GM10847 (cell line): Measurements from ENCODE around the gene TESK2.

Experiments
- POLR2A ChIP-seq: IDR thresholded peaks from 2 replicates; pipeline ENCODE4 v1.6.1; 2011; ENCODE audit not compliant: insufficient read length; ENCODE audit errors: extremely low read depth

Gene TESK2

DNA sequence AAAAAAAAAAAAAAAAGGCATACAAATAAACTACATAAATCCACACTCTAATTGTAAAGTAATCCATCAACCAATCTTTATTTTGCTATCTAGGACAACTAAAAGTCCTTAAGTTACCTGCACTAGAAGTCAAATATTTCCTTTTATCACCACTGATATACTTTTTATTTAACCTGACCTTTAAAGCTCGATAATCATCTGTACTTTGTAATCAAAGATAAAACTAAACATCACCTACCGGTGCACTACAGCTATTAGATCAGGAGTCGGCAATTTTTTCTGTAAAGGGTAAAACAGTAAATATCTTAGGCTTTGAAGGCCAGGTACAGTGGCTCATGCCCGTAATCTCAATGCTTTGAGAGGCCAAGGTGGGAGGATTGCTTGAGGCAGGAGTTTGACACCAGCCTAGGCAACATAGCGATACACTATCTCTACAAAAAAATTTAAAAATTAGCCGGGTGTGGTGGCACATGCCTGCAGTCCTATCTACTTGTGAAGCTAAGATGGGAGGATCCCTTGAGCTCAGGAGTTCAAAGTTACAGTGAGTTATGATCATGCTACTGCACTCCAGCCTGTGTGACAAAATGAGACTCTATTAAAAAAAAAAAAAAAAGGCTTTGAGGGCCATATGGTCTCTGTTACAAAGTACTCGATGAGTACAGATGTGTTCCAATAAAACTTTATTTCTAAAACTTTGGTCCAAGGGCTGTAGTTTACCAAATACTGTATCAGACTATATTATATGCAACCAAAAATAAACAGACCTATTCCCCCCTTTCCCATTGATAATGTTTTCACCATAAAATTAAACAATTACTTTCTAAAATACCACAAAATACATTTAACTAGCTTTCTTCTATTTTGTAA, 47.1 kb downstream of the TESK2 start:
- TF ChIP-seq POLR2A: no peak

DNA sequence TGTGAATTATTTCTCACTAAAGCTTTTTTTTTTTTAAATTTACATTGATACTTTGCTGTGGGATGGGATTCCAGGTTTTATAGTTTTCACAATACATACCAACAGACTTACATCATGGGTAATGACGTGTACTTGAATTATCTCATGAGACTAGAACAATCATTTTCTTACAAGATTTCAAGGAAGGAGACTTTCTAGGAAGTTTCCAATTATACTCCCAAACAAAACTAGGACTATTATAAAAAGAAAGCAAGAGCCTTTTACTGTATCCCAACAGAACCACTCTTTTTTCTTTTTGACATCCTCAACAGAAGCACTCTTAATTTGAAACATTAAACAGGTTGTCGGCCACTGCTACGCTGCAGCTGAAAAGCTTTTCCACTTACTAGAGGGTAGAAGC, 48.7 kb downstream of the TESK2 start:
- TF ChIP-seq POLR2A: no peak

DNA sequence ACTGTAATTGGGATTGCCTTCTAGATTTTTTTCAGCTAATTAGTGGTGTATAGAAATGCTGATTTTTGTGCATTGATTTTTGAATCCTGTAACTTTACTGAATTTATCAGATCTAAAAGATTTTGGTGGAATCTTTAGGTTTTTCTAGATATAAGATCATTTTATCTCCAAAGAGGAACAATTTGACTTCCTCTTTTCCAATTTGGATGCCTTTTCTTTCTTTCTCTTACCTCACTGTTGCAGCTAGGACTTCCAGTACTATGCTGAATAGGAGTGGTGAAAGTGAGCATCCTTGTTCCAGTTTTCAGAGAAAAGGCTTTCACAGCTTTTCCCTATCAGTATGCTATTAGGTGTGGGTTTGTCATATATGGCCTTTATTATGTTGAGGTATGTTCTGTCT, 53.6 kb downstream of the TESK2 start:
- no peak for TF ChIP-seq POLR2A

DNA sequence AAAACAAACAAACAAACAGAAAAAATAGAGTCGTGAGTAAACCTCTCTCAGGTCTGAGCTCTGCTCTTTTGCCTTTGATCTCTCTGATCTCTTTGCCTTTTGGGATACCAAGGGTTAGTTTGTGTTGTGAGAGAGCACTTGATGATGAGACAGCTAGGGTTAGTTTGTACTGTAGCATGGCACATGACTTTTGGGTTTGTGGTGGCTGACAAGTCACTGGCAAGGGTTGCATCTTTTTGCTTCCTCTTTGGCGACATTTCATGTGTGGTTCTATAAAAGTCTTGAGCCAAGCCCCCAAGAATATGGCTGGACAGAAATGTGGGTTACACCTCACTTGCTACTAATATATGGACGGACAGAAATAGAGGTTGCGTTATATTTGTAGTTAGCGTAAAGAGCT, 60.5 kb downstream of the TESK2 start:
- no peak for TF ChIP-seq POLR2A

DNA sequence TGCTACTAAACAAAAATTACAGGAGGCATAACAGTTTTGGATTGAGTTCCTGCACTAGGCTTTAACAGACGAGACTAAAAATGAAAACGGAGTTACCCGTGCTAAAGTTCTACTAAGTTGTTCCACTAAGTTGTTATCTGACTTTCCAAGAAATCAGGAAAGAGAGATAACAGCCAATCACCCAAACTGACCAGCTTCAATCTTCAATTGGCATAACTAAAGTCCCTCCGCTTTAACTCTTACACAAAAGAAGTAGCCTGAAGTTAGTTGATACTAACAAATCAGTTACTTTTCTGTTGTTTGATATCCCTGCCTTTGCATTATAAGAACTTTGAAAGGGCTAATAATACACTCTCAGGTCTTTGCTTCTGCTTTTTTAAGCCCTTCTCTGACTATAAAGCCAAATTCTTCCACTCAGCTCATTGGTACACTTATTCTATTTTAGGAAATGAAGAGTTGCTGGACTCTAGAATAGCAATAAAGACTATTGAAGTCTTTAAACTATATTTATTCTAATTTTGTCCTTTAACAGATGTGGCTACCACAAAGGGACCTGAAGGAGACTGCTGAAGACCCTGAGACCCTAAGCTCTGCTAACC, 61.3 kb downstream of the TESK2 start:
- TF ChIP-seq POLR2A: no peak

DNA sequence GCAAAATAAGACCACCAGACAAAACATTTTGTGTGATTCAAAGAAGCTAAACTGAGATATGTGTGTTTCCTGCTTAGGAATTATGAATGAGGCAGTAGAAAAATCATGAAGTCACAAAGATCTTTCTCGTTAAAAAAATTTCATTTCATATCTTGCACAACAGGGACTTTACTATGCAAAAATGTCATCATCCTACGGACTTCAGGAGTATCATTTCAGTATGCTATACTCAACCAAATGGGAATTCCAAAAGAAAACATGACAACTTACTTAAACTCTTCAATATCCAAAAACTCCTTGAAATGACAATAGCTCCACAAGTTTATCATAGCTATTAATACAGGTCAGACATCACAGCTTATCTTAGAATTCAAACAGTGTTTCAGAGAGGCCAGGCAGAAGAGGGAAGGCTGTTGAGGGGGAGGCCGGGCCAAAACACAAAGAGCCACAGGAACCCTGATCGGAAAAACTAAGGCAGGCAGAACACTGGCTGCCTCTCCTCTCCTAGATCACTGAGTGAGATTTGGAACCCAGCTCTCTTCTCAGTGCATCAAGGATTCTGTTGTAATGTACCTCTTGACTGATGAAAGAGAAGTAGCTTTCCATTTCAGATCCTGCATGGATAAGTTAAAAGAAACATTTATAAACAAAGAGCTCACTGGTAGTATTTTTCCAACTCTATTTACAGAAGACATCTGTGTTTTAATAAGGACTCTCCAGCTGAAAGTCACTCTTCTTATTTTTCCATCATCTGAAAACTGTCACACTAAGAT, 66.9 kb downstream of the TESK2 start:
- TF ChIP-seq POLR2A: no peak

DNA sequence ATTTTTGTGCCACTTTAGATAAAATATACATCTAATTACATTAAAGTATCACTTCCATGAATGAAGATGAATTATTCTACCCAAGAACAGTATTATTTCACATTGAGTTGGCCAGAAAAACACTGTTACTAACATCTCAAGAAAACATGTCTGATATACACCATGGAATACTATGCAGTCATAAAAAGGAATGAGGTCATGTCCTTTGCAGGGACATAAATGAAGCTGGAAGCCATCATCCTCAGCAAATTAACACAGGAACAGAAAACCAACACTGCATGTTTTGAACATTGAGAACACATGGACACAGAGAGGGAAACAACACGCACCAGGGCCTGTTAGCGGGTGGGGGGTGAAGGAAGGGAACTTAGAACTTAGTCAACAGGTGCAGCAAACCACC, 69.0 kb downstream of the TESK2 start:
- no peak for TF ChIP-seq POLR2A

DNA sequence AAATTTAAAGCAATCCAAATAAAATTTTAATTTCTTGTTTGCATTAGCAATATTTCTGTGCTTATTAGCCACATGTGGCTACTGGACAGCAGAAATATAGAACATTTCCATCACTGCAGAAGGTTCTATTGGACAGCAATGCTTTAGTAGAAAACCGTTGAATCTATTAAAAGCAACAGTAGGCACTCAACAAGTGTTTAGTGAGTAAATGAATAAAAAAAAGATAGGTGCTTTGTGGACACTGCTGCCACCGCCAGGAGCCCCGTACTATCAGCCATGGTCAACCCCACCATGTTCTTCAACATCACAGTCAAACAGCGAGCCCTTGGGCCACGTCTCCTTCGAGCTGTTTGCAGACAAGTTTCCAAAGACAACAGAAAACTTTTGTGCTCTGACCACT, 76.2 kb downstream of the TESK2 start:
- no peak for TF ChIP-seq POLR2A

DNA sequence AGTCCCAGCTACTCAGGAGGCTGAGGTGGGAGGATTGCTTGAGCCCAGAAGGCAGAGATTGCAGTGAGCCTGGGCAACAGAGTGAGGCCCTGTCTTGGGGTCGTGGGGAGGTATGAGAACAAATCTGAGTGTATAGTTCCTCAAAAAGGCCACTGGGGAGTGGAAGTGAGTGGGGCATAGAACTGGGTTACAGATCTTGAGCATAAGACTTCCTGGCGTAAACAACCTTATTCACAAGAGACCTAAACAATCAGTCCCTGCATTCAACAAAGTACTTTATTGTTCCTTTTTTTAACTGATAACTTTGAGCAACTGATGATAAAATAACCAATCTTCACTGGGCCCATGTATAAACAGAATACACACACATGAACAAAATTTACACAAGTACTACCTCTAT, 78.1 kb downstream of the TESK2 start:
- no peak for TF ChIP-seq POLR2A

DNA sequence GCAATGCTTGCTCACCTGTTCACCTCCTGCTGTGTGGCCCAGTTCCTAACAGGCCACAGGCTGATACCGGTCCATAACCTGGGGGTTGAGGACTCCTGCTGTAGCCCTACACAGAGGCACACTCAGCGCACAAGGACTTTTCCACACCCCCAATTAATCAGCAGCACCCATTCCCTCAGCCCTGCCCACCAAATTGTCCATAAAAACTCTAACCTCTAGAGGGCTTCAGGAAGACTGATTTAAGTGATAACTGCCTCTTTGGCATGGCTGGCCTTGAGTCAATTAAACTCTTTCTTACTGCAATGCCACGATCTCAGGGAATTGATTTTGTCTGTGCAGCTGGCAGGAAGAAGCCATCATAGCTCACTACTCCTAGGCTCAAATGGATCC, 79.5 kb downstream of the TESK2 start:
- no peak for TF ChIP-seq POLR2A

DNA sequence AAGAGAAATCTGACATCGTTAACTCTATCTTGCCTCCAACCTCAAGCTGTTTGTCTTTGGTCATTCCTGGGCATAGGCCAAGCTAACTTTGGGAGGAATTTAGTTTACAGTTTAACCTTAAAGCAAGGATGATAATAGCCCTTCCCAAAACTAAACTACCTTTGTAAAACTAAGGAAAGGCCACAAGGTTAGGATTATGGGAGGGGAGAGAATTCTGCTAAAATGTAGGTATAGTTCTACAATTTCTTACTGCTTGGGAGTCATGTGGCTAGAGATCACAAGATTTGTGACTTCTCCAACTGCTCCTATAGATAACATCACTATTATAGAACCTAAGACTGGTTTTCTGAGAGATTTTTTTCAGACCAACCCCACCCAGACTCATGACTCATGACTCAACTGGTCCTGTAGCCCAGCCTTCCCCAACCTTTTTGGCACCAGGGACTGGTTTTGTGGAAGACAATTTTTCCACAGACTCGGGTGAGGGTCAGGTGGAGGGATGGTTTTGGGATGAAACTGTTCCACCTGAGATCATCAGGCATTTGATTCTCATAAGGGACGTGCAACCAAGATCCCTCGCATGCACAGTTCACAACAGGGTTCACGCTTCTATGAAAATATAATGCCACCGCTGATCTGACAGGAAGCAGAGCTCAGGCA, 80.0 kb downstream of the TESK2 start:
- TF ChIP-seq POLR2A: no peak

DNA sequence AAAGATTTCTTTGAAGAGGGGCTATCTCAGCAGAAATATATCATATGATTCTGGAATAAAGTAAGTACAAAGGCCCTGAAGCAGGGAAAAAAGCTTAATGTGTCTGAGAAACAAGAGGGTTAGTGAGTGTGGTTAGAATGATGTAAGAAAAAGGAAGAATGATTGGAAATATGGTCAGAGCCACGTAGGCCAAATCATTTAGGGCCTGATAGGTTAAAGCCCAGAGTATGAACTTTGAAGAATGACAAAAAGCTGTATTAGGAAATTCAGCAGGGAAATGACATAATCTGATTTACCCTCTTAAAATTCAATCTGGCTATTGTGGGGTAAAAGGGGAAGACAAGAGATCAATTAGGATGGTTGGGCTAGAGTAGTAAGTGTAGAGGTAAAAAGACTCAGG, 81.7 kb downstream of the TESK2 start:
- no peak for TF ChIP-seq POLR2A

DNA sequence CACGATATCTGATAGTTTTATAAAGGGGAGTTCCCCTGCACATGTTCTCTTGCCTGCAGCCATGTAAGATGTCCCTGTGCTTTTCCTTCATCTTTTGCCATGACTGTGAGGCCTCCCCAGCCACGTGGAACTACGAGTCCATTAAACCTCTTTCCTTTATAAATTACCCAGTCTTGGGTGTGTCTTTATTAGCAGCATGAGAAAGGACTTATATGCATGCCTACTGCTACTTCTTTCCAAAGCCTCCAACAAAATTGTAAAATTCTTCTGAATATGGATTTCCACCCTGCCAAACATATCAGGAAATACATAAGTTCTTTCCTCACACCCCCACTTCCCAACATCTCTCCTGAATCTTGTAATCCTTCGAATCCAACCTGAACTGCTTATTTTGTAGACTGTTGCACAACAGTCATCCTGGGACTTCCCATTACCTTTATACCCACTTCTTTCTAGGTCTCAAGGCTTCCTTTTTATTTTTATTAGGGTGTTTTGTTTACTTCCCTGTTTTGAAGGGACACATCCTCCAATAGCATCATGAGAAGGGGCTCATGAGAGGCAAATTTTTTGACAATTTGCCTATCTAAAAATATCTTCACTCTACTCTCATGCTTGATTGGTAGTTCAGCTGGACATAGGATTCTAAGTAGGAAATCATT, 83.2 kb downstream of the TESK2 start:
- TF ChIP-seq POLR2A: no peak

DNA sequence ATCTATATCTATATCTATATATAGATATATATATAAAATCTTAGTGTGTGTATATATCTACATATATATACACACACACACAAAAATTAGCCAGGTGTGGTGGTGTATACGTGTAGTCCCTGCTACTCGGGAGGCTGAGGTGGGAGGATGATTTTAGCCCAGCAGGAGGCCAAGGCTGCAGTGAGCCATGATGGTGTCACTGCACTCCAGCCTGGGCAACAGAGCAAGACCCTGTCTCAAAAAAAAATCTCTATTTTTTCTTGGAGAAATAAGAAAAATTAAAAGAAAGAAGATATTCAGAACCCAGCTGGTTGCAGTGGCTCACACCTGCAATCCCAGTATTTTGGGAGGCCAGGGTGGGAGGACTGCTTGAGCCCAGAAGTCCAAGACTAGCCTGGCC, 85.3 kb downstream of the TESK2 start:
- no peak for TF ChIP-seq POLR2A

DNA sequence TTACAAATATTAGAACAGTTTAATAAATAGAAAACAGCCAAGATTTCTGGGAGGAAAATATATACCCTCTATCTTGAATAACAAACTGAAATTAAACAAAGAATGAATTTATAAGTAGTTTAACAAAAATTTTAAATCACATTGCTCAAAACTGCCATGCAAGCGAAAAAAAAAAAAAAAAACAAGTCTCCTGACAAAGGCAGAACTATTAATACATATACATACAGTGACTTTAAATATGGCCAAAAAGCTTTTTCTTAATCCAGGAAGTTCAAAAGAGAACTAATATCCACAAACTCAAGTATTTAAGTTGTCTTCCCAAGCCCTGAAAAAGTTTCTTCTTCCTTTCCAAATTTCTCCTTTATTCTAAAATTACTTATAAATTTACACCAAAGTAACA, 87.2 kb downstream of the TESK2 start:
- TF ChIP-seq POLR2A: no peak

DNA sequence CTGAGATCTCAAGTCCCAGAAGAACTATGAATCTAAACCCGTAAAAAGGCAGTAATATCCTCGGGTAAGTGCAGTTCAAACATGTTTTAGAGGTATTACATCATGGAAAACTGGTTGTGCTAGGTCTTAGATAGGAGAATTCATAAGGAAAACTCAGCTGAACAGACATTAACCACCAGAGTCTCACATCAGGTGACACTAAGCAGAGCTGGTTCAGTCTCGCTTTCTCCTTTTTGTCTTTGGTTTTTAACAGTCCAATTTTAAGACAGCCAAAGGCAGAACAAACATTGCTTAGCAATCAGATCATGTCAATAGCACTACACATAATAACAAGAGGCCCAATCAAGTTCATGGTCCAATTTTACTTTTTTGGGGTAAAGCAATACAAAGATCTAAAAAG, 87.7 kb downstream of the TESK2 start:
- no peak for TF ChIP-seq POLR2A

DNA sequence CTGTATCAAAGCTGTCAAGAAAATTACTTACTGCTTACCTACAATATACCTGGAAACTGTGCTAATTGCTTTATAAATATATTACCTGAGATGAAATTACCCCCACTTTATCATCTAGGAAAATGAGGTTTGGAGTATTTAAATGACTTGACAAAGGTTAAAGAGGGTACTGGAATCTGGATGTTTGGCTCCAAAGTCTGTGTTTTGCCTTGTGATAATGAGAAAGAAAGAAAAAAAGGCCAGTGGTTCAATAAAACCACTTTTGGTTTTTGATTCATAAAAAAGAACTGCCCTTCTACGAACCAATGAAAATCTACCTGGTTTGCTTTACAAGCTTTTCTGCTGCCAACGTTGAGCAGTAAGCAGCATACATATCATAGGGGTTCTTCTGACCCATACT, 89.4 kb downstream of the TESK2 start:
- TF ChIP-seq POLR2A: no peak
